Measurements from ENCODE around the gene TRIM29.

The TRIM29 gene

GRCh38 chr11:120167659-120168058, 29.7 kb upstream of the TRIM29 start:
- H3K18ac ChIP-seq (ENCODE audit: low read depth in 1 of 2, low read length in 2 of 2), result no peak overlapping the region
- H3K4me3 ChIP-seq (ENCODE audit: insufficient read depth in 1 of 2, low read depth in 1 of 2, low read length in 2 of 2), result no peak overlapping the region
- no peak overlapping the region for H3K27ac ChIP-seq (ENCODE audit: low read length, poor library complexity, severe bottlenecking)
- no peak overlapping the region for H3K4ac ChIP-seq (ENCODE audit: low read depth in 1 of 2, low read length in 2 of 2)
- H2BK15ac ChIP-seq (ENCODE audit: low read depth, poor library complexity, severe bottlenecking), result no peak overlapping the region
- H2BK120ac ChIP-seq (ENCODE audit: low read depth, low read length), result no peak overlapping the region
- H2AK5ac ChIP-seq (ENCODE audit: low read length, severe bottlenecking), result no peak overlapping the region
- peaks cover 47% of the 10 kb centered on the region in 2 experiments for H3K27me3 ChIP-seq (ENCODE audit: control insufficient read depth in 1 of 2, insufficient read depth in 1 of 2, low read length in 2 of 2)
- no peak overlapping the region for H3K9ac ChIP-seq (ENCODE audit: low read length)
- no peak overlapping the region for H2AFZ ChIP-seq (ENCODE audit: low read depth, low read length)
- H3K23ac ChIP-seq (ENCODE audit: low read length in 2 of 2), result no peak overlapping the region
- WGBS, result 89% methylated on average over 11 of the region's 11 CpGs
- no peak overlapping the region for H4K91ac ChIP-seq (ENCODE audit: low read length)
- peaks cover 10% of the 10 kb centered on the region for H3K9me3 ChIP-seq (ENCODE audit: control insufficient read depth, low read length)
- H2BK5ac ChIP-seq (ENCODE audit: low read depth, low read length, poor library complexity, severe bottlenecking), result no peak overlapping the region
- no peak overlapping the region for H2BK12ac ChIP-seq (ENCODE audit: low read length in 2 of 2)
- H4K8ac ChIP-seq (ENCODE audit: low read length), result no peak overlapping the region
- H3K4me2 ChIP-seq (ENCODE audit: low read length, poor library complexity, severe bottlenecking), result no peak overlapping the region
- no peaks in the 10 kb centered on the region for H3K79me1 ChIP-seq (replicated peaks; ENCODE audit: low read length, poor library complexity, severe bottlenecking)
- H3K4me1 ChIP-seq (ENCODE audit: control insufficient read depth, insufficient read depth, low read depth, low read length), result peaks cover 16% of the 10 kb centered on the region
- DNase-seq, result no peak
- H3K36me3 ChIP-seq (ENCODE audit: control insufficient read depth in 1 of 2, insufficient read depth in 2 of 2, low read depth in 1 of 2, low read length in 2 of 2), result no peaks in the 10 kb centered on the region
- no peak overlapping the region for H3K14ac ChIP-seq (ENCODE audit: low read length in 2 of 2)

GRCh38 chr11:120160436-120160835, 22.5 kb upstream of the TRIM29 start:
- no peak overlapping the region for H3K27ac ChIP-seq (ENCODE audit: low read length, poor library complexity, severe bottlenecking)
- H4K8ac ChIP-seq (ENCODE audit: low read length), result no peak overlapping the region
- no peaks in the 10 kb centered on the region for H3K36me3 ChIP-seq (ENCODE audit: control insufficient read depth in 1 of 2, insufficient read depth in 2 of 2, low read depth in 1 of 2, low read length in 2 of 2)
- H3K4me1 ChIP-seq (ENCODE audit: control insufficient read depth, insufficient read depth, low read depth, low read length), result no peaks in the 10 kb centered on the region
- H2BK120ac ChIP-seq (ENCODE audit: low read depth, low read length), result no peak overlapping the region
- H3K4me2 ChIP-seq (ENCODE audit: low read length, poor library complexity, severe bottlenecking), result no peak overlapping the region
- no peak overlapping the region for H2BK12ac ChIP-seq (ENCODE audit: low read length in 2 of 2)
- H3K9me3 ChIP-seq (ENCODE audit: control insufficient read depth, low read length), result peaks cover 13% of the 10 kb centered on the region
- no peak overlapping the region for H3K9ac ChIP-seq (ENCODE audit: low read length)
- no peak overlapping the region for H3K4ac ChIP-seq (ENCODE audit: low read depth in 1 of 2, low read length in 2 of 2)
- H4K91ac ChIP-seq (ENCODE audit: low read length), result no peak overlapping the region
- peaks cover 9 to 14% of the 10 kb centered on the region in 2 experiments for H3K27me3 ChIP-seq (ENCODE audit: control insufficient read depth in 1 of 2, insufficient read depth in 1 of 2, low read length in 2 of 2)
- no peak overlapping the region for H2AFZ ChIP-seq (ENCODE audit: low read depth, low read length)
- no peak overlapping the region for H2AK5ac ChIP-seq (ENCODE audit: low read length, severe bottlenecking)
- no peak overlapping the region for H3K18ac ChIP-seq (ENCODE audit: low read depth in 1 of 2, low read length in 2 of 2)
- no CpG with 5 or more reads among the region's 1 CpG for WGBS
- H2BK5ac ChIP-seq (ENCODE audit: low read depth, low read length, poor library complexity, severe bottlenecking), result no peak overlapping the region
- no peak for DNase-seq
- H3K23ac ChIP-seq (ENCODE audit: low read length in 2 of 2), result no peak overlapping the region
- H2BK15ac ChIP-seq (ENCODE audit: low read depth, poor library complexity, severe bottlenecking), result no peak overlapping the region
- H3K4me3 ChIP-seq (ENCODE audit: insufficient read depth in 1 of 2, low read depth in 1 of 2, low read length in 2 of 2), result no peak overlapping the region
- H3K79me1 ChIP-seq (replicated peaks; ENCODE audit: low read length, poor library complexity, severe bottlenecking), result no peaks in the 10 kb centered on the region
- no peak overlapping the region for H3K14ac ChIP-seq (ENCODE audit: low read length in 2 of 2)

DNA sequence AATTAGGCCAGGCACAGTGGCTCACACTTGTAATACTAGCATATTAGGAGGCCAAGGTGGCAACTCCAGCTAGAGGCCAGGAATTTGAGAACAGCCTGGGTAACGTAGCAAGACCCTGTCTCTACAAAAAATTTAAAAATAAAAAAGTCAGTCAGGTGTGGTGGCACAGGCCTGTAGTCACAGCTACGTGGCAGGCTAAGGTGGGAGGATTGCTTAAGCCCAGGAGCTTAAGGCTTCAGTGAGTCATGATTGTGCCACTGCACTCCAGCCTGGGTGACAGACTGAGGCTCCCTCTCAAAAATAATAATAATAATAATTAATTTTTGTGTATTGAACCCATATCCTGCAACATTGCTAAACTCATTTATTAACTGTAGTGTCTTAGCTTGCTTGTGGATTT, 15.3 kb upstream of the TRIM29 start:
- Histone ChIP-seq H2AK5ac (ENCODE audit: low read length, severe bottlenecking) (no peak overlapping the region), H2BK15ac (ENCODE audit: low read depth, poor library complexity, severe bottlenecking) (no peak overlapping the region), H3K18ac (ENCODE audit: low read depth in 1 of 2, low read length in 2 of 2) (no peak overlapping the region), H3K9ac (ENCODE audit: low read length) (no peak overlapping the region), H2BK5ac (ENCODE audit: low read depth, low read length, poor library complexity, severe bottlenecking) (no peak overlapping the region), H3K4ac (ENCODE audit: low read depth in 1 of 2, low read length in 2 of 2) (no peak overlapping the region), H3K4me1 (ENCODE audit: control insufficient read depth, insufficient read depth, low read depth, low read length) (no peaks in the 10 kb centered on the region), H3K27ac (ENCODE audit: low read length, poor library complexity, severe bottlenecking) (no peak overlapping the region), H3K79me1 (replicated peaks; ENCODE audit: low read length, poor library complexity, severe bottlenecking) (no peaks in the 10 kb centered on the region), H2BK120ac (ENCODE audit: low read depth, low read length) (no peak overlapping the region), H4K91ac (ENCODE audit: low read length) (no peak overlapping the region), H3K36me3 (ENCODE audit: control insufficient read depth in 1 of 2, insufficient read depth in 2 of 2, low read depth in 1 of 2, low read length in 2 of 2) (no peaks in the 10 kb centered on the region), H3K9me3 (ENCODE audit: control insufficient read depth, low read length) (peaks cover 21% of the 10 kb centered on the region), H2BK12ac (ENCODE audit: low read length in 2 of 2) (no peak overlapping the region), H3K4me3 (ENCODE audit: insufficient read depth in 1 of 2, low read depth in 1 of 2, low read length in 2 of 2) (no peak overlapping the region), H2AFZ (ENCODE audit: low read depth, low read length) (no peak overlapping the region), H3K14ac (ENCODE audit: low read length in 2 of 2) (no peak overlapping the region), H4K8ac (ENCODE audit: low read length) (no peak overlapping the region), H3K23ac (ENCODE audit: low read length in 2 of 2) (no peak overlapping the region), H3K27me3 (ENCODE audit: control insufficient read depth in 1 of 2, insufficient read depth in 1 of 2, low read length in 2 of 2) (peaks cover 5 to 26% of the 10 kb centered on the region in 2 experiments), H3K4me2 (ENCODE audit: low read length, poor library complexity, severe bottlenecking) (no peak overlapping the region)
- no peak for DNase-seq
- WGBS, result 38% methylated on average over 1 of the region's 2 CpGs

- Histone ChIP-seq H3K36me3 (ENCODE audit: control insufficient read depth in 1 of 2, insufficient read depth in 2 of 2, low read depth in 1 of 2, low read length in 2 of 2) (no peaks in the 10 kb centered on the region), H2BK5ac (ENCODE audit: low read depth, low read length, poor library complexity, severe bottlenecking) (no peak overlapping the region), H2BK15ac (ENCODE audit: low read depth, poor library complexity, severe bottlenecking) (no peak overlapping the region), H2BK12ac (ENCODE audit: low read length in 2 of 2) (no peak overlapping the region), H4K91ac (ENCODE audit: low read length) (no peak overlapping the region), H3K79me1 (replicated peaks; ENCODE audit: low read length, poor library complexity, severe bottlenecking) (no peaks in the 10 kb centered on the region), H3K9me3 (ENCODE audit: control insufficient read depth, low read length) (peaks cover 21% of the 10 kb centered on the region), H4K8ac (ENCODE audit: low read length) (no peak overlapping the region), H3K27me3 (ENCODE audit: control insufficient read depth in 1 of 2, insufficient read depth in 1 of 2, low read length in 2 of 2) (peaks cover 13 to 43% of the 10 kb centered on the region in 2 experiments), H2AK5ac (ENCODE audit: low read length, severe bottlenecking) (no peak overlapping the region), H3K4me2 (ENCODE audit: low read length, poor library complexity, severe bottlenecking) (no peak overlapping the region), H3K4me3 (ENCODE audit: insufficient read depth in 1 of 2, low read depth in 1 of 2, low read length in 2 of 2) (no peak overlapping the region), H3K23ac (ENCODE audit: low read length in 2 of 2) (no peak overlapping the region), H3K27ac (ENCODE audit: low read length, poor library complexity, severe bottlenecking) (no peak overlapping the region), H3K14ac (ENCODE audit: low read length in 2 of 2) (no peak overlapping the region), H3K4ac (ENCODE audit: low read depth in 1 of 2, low read length in 2 of 2) (no peak overlapping the region), H2AFZ (ENCODE audit: low read depth, low read length) (no peak overlapping the region), H2BK120ac (ENCODE audit: low read depth, low read length) (no peak overlapping the region), H3K9ac (ENCODE audit: low read length) (no peak overlapping the region), H3K18ac (ENCODE audit: low read depth in 1 of 2, low read length in 2 of 2) (no peak overlapping the region), H3K4me1 (ENCODE audit: control insufficient read depth, insufficient read depth, low read depth, low read length) (no peaks in the 10 kb centered on the region)
- no peak for DNase-seq
- no CpG with 5 or more reads among the region's 1 CpG for WGBS
Observed at GRCh38 chr11:120151536-120151935, 13.6 kb upstream of the TRIM29 start.
